ENCODE data around the gene FOXO1.
A peak's percentile ranks its signal among the peaks of the same experiment; 100 is the strongest.

FOXO1 gene

DNA sequence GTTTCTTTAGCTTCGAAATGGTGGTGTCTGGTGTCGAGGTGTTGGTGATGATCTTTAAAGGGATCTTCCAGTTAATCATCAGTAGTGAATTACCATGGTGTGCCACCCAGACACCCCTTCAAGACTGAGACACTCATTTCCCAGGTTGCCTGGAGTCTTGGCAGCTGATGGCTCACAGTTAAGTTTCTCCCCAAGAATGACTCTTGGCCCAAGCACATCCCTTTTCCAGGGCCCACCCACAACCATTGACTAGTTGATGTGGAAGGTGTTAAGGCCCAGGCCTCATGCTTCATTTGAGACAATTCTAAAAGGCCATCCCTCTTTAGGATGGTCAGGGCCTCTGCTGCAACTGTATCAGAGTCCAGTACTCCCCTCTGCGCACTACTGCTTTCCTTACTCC lies 145.5 kb downstream of the FOXO1 start:
- ATAC-seq (no peak), DNase-seq (peak in 1 of 2 donors; percentile 25)
- peaks cover 0 to 5% of the 10 kb centered on the region in 2 donors for H3K9me3 Mint-ChIP-seq
- H3K4me3 Mint-ChIP-seq: no peak overlapping the region
- no peaks in the 10 kb centered on the region for H3K27me3 Mint-ChIP-seq
- H3K27ac Mint-ChIP-seq: peak overlapping the region in 1 of 2 donors; percentile 18
- H3K4me1 Mint-ChIP-seq: peaks cover 75% of the 10 kb centered on the region

DNA sequence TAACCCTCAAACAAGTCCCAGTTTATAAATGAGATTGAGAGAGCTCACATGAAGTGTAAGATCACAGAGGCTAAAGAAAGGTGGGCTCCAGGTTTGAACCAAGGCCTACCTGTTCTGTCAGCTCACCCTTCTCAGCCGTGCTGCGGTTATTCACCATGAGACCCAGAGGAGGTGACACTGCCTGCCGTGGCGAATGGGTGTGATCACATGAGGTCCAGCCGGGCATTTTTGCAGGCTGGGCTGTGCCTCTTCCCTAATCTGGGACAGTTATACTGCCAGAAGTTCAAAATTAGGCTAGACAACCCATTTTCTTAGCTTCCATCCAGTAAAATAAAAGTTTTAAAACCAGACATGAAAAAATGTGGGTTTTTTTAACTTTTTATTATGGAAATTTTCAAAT lies 146.8 kb downstream of the FOXO1 start:
- Mint-ChIP-seq H3K9me3 (peaks cover 0 to 5% of the 10 kb centered on the region in 2 donors), H3K4me3 (no peak overlapping the region), H3K4me1 (peaks cover 74% of the 10 kb centered on the region), H3K27me3 (no peaks in the 10 kb centered on the region), H3K27ac (no peak overlapping the region)
- DNase-seq: no peak
- no peak for ATAC-seq

DNA sequence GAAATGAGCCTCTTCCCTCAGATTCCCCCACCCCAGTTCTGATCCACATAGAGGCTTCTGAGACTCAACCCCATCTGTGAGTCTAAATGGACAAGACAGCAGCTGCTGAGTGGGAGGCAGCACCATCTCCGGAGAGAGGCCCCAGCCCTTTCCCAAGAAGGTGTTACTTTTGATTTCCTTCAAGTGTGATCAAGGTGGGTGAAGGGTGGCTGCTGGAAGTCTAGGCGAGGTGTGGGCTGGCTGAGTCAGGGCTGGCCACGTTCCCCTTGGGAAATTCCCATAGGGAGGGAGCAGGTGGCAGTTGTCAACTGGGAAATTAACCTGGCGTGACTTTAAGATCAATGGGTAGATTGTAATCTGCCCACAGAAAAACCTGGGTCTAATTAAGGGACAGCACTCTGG lies 148.0 kb downstream of the FOXO1 start:
- ATAC-seq: peak; percentile 74
- H3K4me3 Mint-ChIP-seq: peak overlapping the region; percentile 55 to 72
- no peaks in the 10 kb centered on the region for H3K27me3 Mint-ChIP-seq
- H3K4me1 Mint-ChIP-seq: peaks cover 86% of the 10 kb centered on the region
- peak; percentile 69 to 80 for DNase-seq
- peak overlapping the region; percentile 69 to 79 for H3K27ac Mint-ChIP-seq
- peaks cover 0 to 5% of the 10 kb centered on the region in 2 donors for H3K9me3 Mint-ChIP-seq

DNA sequence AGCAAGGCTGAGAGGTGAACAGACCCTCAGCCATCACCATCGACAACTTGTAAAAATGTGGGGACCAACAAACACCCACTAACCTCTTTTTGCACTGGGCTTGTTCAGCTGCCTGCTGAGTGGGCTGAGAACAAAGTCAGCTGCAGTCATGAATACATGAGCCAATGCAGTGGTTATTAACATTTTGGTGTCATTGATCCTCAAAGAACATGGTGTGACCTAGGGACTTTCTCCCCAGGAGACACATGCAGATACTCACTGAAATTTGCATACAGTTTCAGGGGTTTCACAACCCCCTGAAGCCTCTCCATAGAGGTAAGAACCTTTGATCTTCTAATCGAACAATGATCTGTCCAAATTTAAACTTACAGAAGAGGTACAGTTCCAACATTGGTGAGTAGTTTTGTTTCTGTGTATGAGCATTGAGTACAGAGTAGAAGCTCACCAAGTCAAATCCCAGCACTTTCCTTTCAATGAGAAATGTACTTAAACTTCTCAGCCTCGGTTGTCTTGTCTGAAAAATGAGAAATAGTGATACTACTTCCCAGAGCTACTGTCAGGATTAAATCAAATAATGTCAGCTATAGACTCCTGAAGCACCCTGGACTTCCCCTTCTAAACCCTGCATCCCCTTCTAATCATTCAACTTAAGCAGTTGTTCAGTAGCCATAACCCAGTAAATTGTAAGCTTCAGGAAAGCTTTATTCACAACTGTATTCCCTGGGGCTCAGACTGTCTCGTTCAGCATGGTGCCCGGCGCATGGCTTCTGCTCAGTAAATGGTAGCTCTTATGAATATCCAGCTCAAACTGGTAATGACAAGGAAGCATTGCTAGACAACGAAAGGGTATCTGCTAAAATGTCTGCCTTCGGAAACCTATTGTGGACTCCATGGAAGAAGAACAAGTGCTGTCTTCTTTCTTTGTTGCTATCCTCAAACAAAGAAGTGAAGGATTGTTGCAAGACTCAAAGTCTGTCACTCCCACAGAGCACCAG lies 148.7 kb downstream of the FOXO1 start:
- Mint-ChIP-seq H3K9me3 (peaks cover 0 to 5% of the 10 kb centered on the region in 2 donors), H3K4me1 (peaks cover 93% of the 10 kb centered on the region), H3K4me3 (peak overlapping the region; percentile 55 to 72), H3K27ac (peak overlapping the region; percentile 79), H3K27me3 (no peaks in the 10 kb centered on the region)
- ATAC-seq: peak; percentile 91
- DNase-seq: peak; percentile 51 to 65

DNA sequence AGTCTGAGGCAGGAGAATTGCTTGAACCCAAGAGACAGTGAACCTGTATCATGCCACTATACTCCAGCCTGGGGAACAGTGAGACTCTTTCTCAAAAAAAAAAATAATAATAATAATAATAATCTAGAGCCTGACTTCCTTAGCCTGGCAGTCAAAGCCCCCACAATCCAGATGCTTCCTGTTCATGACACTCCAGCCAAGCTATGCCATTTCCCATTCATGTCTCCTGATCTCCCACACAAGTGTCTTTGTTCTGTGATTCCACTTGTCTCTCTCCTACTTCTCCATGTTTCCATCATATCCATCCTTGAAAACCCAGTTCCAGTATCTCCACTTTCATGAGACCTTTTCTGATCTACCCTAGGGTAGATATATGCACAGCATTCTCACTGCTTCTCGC lies 150.7 kb downstream of the FOXO1 start:
- ATAC-seq: no peak
- H3K4me3 Mint-ChIP-seq: no peak overlapping the region
- DNase-seq: no peak
- no peaks in the 10 kb centered on the region for H3K9me3 Mint-ChIP-seq
- no peaks in the 10 kb centered on the region for H3K27me3 Mint-ChIP-seq
- peak overlapping the region in 1 of 2 donors; percentile 7 for H3K27ac Mint-ChIP-seq
- peaks cover 84% of the 10 kb centered on the region for H3K4me1 Mint-ChIP-seq

DNA sequence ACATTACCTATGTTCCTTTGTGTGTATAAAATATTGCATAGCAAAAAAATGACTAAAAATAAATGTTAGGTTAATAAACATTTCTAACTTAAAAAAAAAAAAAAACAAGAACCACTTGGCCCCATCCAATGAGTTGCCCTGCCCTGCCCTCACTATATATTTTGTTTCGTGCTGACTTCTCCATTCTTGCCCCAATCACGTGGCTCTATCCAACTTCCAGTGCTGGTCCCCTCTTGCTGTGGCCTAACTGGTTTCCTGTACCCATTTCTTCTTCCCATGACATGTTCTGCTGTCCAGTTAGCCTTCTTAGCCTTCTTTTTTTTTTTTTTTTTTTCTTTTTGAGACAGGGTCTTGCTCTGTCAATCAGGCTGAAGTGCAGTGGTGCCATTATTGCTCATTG lies 151.6 kb downstream of the FOXO1 start:
- no peak overlapping the region for H3K4me3 Mint-ChIP-seq
- H3K27me3 Mint-ChIP-seq: no peaks in the 10 kb centered on the region
- ATAC-seq (no peak), DNase-seq (no peak)
- H3K27ac Mint-ChIP-seq: no peak overlapping the region
- no peaks in the 10 kb centered on the region for H3K9me3 Mint-ChIP-seq
- peaks cover 75% of the 10 kb centered on the region for H3K4me1 Mint-ChIP-seq

DNA sequence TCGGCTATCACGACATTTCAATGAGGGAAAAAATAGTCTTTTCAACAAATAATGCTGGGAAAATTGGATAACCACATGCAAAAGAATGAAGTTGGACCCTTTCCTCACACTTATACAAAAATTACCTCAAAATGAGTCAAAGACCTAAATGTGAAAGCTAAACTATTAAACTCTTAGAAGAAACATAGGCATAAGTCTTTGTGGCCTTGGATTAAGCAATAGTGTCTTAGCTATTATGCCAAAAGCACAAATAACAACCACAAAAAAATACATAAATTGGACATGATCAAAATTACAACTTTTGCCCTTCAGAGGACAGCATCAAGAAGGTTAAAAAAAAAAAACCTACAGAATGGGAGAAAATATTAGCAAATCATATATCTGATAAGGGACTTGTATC lies 156.6 kb downstream of the FOXO1 start:
- Mint-ChIP-seq H3K27ac (no peak overlapping the region), H3K27me3 (no peaks in the 10 kb centered on the region), H3K9me3 (no peaks in the 10 kb centered on the region), H3K4me1 (peaks cover 70% of the 10 kb centered on the region), H3K4me3 (no peak overlapping the region)
- no peak for ATAC-seq
- DNase-seq: no peak

DNA sequence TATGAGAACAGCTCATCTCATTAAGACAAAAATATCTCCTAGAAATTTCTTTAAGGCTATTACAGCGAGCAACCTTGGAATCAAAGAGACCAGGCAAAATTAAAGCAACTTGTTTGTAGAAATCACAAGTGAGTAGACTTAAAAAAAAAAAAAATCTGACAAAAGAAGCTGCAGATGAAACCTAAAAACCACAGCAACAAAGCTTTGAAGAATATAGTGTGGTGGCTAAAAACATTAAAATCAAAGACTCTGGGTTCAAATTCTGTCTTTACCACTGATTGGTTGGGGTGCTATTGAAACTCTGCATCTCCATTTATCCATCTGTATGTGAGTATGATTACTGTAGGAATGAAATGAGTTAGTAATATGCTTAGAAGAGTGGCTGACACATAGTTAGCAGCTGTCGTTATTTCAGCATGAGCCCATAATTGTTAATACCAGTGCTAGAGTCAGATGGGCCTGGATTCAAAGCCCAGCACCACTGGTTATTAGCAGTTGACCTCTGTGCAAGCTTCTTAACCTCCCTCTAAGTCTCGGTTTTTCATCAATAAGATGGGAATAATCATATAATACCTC lies 157.6 kb downstream of the FOXO1 start:
- DNase-seq: no peak
- Mint-ChIP-seq H3K4me1 (peaks cover 69% of the 10 kb centered on the region), H3K4me3 (no peak overlapping the region), H3K27me3 (no peaks in the 10 kb centered on the region), H3K27ac (peak overlapping the region; percentile 90 to 93), H3K9me3 (no peaks in the 10 kb centered on the region)
- ATAC-seq: peak; percentile 66

DNA sequence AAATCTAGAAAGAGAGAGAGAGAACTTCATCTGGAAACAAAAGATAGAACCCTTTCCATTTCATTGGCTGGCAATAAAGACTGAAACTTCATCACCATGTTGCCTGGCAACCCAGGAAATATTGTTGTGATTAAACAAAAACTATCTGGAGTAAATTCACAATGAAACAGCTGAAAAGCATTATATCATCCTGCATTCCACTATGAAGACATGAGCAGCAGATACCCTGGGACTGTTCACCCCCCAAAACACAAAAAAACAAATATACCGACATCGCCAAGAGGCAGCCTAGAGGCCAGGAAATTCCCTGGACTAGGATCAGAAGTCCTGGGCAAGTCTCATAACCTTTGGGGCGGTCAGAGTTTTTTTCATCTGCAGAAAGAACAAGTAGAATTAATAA lies 158.3 kb downstream of the FOXO1 start:
- peaks cover 63% of the 10 kb centered on the region for H3K4me1 Mint-ChIP-seq
- H3K27me3 Mint-ChIP-seq: no peaks in the 10 kb centered on the region
- ATAC-seq: peak; percentile 60
- no peaks in the 10 kb centered on the region for H3K9me3 Mint-ChIP-seq
- no peak for DNase-seq
- H3K27ac Mint-ChIP-seq: peak overlapping the region; percentile 77 to 93
- peak overlapping the region in 1 of 2 donors; percentile 24 for H3K4me3 Mint-ChIP-seq

DNA sequence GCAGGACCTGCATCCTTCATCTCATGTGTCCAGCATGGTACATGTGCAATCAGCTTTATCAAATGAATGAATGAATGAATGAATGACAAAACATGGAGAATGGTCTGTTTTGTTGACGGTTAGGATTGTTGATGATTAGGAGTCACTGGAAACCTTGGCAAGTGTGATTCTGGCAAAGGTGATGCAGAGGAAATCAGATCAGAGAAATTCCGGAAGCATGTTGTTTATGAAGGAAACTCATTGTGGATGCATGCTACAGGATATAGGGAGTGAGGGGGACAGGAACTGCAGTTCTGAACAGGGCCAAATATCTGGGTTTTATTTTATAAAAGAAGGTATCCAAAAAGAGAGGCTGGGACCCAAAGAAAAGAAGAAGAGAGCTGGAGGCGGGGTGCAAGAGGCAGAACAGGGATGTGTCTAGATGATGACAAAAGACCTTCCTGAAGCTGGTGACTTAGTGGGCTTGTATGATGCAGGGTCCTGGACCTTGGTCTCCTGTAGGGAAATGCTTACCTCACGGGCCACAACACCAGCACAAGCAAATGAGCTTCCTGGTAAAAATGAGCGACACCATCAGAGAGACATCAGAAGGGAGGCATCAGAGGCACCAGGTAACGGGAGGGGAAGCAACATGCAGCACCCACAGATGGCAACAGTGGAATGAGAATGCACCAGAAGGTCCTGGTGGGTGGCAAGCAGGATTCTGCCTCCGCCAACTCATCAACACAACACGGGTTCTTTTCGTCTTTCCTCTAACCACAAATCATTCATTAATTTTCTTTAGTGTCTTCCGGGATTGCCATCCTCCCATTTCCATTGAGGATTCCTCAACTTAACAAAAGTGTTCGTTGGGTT lies 159.6 kb downstream of the FOXO1 start:
- DNase-seq: no peak
- H3K27ac Mint-ChIP-seq: no peak overlapping the region
- no peaks in the 10 kb centered on the region for H3K9me3 Mint-ChIP-seq
- peak overlapping the region in 1 of 2 donors; percentile 17 for H3K4me3 Mint-ChIP-seq
- H3K4me1 Mint-ChIP-seq: peaks cover 50% of the 10 kb centered on the region
- H3K27me3 Mint-ChIP-seq: no peaks in the 10 kb centered on the region
- ATAC-seq: no peak

Measured in stimulated activated naive CD8-positive, alpha-beta T cell treated with anti-CD3 and anti-CD28 coated beads, Interleukin-15, amount 100 ng/mL, for 72 hours (primary cell).